ENCODE measurements around the gene AMOT.

AMOT gene

GRCh38 chrX:112835019-112835418, 5.6 kb downstream of the AMOT start:
- DNase-seq, result no peak

GRCh38 chrX:112834031-112834845, 6.4 kb downstream of the AMOT start:
- DNase-seq, result no peak

GRCh38 chrX:112832481-112833095, 8.0 kb downstream of the AMOT start:
- DNase-seq, result no peak

DNA sequence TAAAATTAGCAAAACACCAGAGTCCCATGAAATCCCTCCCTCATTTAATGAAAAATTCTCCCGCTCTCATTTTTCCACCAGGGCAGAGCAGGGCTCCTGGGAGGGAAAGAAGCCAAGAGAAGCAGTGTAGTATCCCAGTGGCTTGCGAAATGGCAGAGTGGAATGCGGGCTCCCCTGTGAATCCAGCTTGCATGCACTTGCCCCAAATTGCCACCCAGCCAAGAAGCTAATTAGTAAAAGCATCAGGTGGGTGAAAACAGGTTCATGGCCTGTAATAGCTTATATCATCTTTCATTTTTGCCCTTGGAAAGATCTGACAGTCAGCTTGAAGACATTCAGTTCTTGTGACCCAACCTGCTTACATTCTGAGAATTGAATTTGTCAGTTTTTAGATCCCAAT, 10.1 kb downstream of the AMOT start:
- no peak for DNase-seq

DNA sequence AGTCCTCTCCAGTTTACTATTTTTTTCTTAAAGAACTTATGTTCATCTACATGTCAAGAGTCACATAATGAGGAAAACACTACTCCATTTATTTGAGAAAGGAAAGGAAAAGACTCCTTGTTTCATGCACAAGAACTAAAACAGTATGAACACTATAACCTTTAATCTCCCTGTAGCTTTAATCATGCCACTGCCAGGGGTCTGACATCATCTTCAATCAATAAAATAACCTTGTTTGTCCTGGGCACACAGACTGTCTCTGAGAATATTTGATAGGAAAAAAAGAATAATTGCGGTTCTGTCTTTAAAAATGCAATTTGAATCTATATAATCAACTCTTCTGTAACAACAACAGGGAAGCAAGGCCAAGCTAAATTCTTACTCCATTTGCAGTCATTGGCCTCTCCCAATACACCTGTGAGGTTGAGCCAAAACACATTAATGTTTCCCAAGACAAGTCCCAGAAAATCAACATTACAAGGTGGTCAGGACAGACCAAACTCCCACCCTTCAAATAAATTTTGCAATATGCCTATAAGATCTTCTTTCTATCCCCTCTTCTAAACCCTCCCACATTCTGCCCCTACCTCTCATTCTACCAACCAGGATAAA, 13.2 kb downstream of the AMOT start:
- no peak for DNase-seq

DNA sequence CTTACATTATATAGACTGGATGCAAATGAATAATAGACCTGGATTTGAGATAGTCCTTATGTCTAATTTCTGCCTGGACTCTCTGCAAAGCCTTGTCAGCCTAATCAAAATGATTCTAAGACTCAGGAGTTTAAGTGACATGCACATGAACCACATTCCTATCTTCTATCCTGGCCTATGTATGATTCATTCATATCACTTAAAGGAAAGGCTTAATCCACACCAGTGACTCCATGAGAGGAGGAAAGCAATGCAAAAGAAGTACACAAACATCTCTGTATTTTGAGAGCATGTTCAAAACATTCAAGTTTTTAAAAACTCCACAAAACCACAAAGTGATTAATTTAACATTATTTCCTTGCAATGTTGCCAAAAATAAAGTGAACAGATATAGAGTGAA, 14.6 kb downstream of the AMOT start:
- no peak for DNase-seq

GRCh38 chrX:112822892-112823291, 17.7 kb downstream of the AMOT start:
- no peak for DNase-seq

DNA sequence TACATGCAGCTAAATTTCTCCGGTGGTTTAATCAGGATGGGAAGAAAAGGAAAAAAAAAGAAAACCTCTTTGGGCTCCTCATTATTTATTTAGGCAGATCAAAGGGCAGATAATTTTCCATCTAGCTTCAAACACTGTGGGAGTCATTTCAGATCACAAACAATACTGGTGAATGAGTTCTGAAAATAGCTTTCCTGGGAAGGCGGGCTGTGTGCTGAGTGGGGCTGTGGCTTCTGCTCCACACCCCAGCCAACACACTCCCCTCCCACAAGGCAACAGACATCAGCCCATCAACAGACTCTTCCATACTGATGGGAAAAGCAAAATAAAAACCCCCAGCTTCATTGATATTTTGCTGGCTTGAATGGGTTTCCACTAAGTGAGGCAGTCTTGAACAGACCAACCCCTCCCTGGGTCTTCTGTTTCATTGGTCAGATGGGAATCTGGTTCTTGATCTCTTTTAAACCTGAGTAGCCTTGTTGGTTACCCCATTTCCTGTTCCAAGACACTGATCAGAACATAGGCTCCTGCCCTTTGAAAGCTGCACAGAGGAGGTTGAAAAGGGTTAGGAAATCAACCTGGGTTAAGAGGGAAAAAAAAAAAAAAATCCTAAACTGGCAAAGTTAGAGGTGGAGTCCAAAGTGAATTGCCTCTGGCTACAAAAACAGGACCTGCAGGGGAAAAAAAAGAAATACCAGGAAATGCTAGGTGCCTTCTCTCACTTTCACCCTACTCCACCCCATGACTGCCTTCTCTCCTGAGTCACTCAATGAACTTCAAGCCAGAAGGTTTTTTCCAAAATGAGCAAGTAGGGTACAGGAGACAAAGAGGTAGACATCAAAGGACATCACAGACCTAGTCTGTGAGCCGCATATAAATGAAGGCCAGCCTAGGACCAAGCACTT, 20.0 kb downstream of the AMOT start:
- DNase-seq, result no peak

GRCh38 chrX:112819813-112820212, 20.8 kb downstream of the AMOT start:
- no peak for DNase-seq

DNA sequence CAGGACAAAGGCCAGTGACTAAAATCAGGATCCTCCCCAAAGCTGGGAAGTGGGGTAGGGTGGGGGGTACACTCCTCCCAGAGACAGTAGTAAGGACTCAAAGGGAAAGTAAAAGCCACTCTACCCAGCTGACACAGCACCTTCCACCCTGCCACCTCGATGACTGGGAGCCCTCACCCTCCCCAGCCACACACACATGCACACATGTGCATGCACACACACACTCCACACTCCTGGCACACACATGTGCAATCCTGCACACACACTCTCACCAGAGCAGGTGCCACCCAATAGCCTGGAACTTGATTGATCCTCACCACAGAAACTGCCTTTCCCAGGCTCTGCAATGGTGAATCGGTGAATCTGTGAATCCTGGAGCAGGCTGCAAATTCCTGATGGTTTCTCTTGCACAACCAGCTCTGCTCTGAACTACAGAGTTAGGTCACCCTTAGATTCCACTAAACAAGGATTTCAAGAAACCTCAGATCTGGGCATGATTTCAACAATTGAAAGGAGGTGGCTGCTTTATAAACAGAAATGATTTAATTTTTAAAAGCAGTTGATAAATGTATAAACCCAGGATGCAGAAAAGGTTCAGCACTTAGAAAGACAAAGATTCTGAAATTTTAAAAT, 21.5 kb downstream of the AMOT start:
- no peak for DNase-seq

DNA sequence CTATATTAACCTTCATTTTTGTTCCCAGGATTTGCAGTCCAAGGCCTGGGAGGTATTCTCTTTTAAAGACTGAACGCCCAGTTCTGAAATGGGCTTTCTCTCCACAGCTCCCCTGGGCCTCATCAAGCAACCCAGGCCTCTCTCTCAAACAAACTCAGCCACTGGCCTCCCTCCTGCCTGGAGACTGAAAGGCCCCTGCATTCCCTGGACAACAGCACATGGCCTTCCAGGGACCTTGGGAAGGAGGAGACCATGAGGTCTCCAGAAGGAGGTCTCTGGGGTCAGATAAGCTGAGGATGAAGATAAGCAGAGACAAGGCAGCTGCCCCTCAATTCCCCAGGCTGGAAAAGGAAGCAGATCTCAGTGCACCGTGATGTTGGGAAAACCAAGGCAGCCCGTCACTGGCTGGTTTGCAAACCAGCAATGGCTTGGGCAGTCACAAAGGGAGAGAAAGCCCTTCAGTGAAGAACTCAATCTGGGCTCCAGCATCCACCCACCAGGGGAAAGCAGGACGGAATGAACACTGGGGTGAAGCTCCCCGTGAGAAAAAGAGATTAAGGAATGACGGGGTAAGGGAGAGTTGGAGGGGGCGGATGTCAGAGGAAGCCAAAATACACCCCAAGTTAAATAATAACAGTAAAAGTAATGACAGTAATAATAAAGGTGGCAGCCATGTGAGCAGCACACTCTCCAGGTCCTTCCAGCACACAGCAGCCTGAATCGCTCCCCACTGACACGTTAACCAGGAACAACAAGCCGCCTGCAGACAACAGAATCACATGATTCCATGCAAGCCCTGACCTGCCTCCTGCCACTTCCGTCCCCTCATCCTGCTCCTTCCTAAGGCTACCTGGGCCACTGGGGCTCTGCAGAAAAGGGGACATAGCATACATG, 22.3 kb downstream of the AMOT start:
- DNase-seq, result no peak

GRCh38 chrX:112816908-112817307, 23.7 kb downstream of the AMOT start:
- DNase-seq, result no peak

DNA sequence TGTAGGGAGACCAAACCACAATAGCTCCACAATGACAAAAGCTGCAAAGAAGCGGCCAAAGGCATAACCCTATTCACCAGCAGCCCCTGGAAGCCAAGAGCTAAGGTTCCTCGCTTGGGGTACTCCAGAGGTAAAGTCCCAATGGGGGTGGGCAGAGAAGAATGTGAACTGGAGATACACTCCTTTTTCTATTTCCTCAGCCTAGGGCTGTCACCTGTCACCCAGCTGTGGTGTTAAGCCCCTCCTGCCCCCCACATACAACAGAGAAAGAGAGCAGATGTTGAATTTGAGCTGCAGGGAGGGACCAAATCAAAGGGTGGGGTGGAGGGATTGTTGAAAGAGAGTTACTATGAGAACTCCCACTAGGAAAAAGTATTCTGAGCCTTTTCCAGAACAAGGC, 26.1 kb downstream of the AMOT start:
- no peak for DNase-seq

DNA sequence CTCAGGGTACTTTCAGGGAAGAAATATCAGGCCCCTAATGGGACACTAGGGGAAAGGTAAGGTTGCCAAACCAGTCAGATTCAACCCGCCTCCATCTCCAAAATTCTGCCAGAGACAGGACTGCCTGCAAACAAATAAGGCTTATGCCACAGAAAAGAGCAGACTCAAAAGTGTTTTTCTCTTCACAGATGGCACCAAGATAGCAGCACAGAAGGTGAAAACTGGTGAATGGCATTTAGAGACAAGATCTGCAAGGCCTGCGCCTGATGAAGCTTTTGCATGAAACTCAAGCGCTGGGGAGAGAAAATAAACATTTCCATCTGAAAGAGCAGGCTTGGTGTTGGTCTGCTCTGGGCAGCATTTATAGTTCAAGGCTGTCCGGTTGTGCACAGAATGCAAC, 27.9 kb downstream of the AMOT start:
- no peak for DNase-seq

GRCh38 chrX:112808651-112809195, 31.9 kb downstream of the AMOT start:
- no peak for DNase-seq

DNA sequence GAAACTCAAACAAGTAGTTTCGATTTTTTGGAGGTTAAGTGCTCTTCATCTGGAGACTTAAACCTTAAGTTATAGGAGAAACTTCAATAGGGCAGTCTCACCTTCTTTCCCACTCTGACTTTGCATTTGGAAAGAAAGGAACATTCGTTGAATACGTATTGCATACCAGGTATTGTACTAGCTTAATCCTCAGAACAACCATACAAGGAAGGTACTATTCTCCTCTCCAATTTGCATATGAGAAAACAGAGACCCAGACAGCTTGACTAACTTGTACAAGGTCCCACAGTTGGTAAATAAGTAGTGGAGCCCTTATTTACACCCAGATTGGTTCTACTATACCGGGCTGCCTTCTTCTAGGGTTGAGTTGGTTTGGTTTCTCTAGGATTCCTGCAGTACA, 32.6 kb downstream of the AMOT start:
- no peak for DNase-seq

- no peak for DNase-seq
These were observed 37.6 kb downstream of the AMOT start for GRCh38 chrX:112803060-112803459.

DNA sequence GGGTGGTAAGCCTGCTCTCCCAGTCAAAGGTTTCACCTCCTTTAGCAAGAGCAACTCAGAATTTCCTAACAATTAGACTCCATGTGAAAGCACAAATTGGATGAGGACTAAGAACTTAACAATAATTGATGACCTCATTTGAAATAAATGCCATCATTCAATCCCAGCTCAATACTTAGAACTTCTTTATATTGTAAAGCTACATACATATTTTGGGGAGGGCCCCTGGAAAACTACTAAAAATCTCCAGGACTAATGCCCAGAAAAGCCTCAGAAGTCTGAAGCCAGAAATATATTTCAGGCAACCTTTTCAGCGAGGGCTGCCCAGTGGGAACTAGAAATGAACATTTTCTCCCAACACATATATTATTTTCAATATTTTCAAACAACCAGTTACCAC, 38.1 kb downstream of the AMOT start:
- DNase-seq, result no peak

GRCh38 chrX:112800971-112801775, 39.5 kb downstream of the AMOT start:
- DNase-seq, result no peak

GRCh38 chrX:112799425-112799824, 41.2 kb downstream of the AMOT start:
- DNase-seq, result no peak
